GM10847 (cell line): ENCODE data around the gene ACTRT2.

Source experiments
- POLR2A ChIP-seq: IDR thresholded peaks from 2 replicates; pipeline ENCODE4 v1.6.1; 2011; ENCODE audit not compliant: insufficient read length; ENCODE audit errors: extremely low read depth

Gene ACTRT2

GRCh38 chr1:3036447-3037280 lies 15.4 kb downstream of the ACTRT2 start:
- no peak for TF ChIP-seq POLR2A

- no peak for TF ChIP-seq POLR2A
Observed at GRCh38 chr1:3037281-3038040, 16.2 kb downstream of the ACTRT2 start.

GRCh38 chr1:3038113-3038551 lies 16.9 kb downstream of the ACTRT2 start:
- no peak for TF ChIP-seq POLR2A

GRCh38 chr1:3038571-3039181 lies 17.4 kb downstream of the ACTRT2 start:
- no peak for TF ChIP-seq POLR2A

- no peak for TF ChIP-seq POLR2A
Observed at GRCh38 chr1:3040004-3040403, 18.7 kb downstream of the ACTRT2 start.

GRCh38 chr1:3042481-3042880 lies 21.2 kb downstream of the ACTRT2 start:
- TF ChIP-seq POLR2A = no peak

GRCh38 chr1:3049164-3049563 lies 27.9 kb downstream of the ACTRT2 start:
- no peak for TF ChIP-seq POLR2A

GRCh38 chr1:3049905-3050304 lies 28.6 kb downstream of the ACTRT2 start:
- no peak for TF ChIP-seq POLR2A

GRCh38 chr1:3050603-3051002 lies 29.3 kb downstream of the ACTRT2 start:
- TF ChIP-seq POLR2A = no peak

- no peak for TF ChIP-seq POLR2A
Observed at GRCh38 chr1:3051270-3052268, 30.3 kb downstream of the ACTRT2 start.

- TF ChIP-seq POLR2A = no peak
Observed at GRCh38 chr1:3052501-3052900, 31.2 kb downstream of the ACTRT2 start.

GRCh38 chr1:3053366-3053980 lies 32.2 kb downstream of the ACTRT2 start:
- TF ChIP-seq POLR2A = no peak

- TF ChIP-seq POLR2A = no peak
Observed at GRCh38 chr1:3053986-3054385, 32.7 kb downstream of the ACTRT2 start.

- TF ChIP-seq POLR2A = no peak
Observed at GRCh38 chr1:3054474-3054873, 33.2 kb downstream of the ACTRT2 start.
